HCEC 1CT (cell line): ENCODE results near the gene CHRD.
"Not testable (repeated sequence)": the region's sequence is repeated elsewhere in the genome, so short reads cannot be mapped to it uniquely, and the experiment has no call there.

ENCODE experiments used
- DNase-seq: peaks from one replicate; pipeline ENCODE4 v3.0.0-alpha.2; 2017

CHRD gene

GRCh38 chr3:184428561-184429175 is 48.8 kb downstream of the CHRD start:
- DNase-seq, result no peak

DNA sequence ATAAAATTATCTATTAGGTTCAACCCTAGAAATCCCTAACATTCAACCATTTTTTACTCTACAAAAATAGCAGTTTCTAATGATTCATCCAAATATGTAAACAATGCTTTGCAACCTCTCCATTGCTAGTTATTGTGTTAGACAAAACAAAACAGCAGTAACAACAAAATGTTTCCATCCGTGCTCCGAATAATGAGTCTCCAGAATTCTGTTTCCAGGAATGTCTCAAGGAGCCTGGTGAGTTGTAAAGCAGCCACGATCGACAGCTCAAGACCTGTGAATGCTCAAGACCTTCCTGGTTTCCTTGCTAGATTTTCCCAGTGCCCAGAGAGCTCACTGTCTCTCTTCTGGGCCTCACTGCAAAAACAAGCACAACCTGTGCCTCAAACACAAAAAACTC is 49.9 kb downstream of the CHRD start:
- no peak for DNase-seq

DNA sequence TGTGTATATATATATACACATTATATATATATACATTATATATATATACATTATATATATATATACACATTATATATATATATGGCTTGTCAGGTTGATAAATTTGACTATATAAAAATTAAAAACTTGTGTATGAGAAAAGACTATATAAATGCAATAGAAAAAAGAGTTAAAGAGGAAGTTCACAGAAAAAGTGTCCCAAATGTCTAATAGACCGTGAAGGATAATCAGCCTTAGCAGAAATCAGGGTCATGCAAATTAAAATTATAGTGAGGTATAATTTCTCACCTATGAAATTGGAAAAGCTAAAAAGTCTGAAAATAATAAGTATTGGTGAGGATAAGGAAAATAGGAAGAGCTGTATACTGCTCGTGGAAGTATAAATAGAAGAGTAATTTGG is 51.1 kb downstream of the CHRD start:
- no peak for DNase-seq

DNA sequence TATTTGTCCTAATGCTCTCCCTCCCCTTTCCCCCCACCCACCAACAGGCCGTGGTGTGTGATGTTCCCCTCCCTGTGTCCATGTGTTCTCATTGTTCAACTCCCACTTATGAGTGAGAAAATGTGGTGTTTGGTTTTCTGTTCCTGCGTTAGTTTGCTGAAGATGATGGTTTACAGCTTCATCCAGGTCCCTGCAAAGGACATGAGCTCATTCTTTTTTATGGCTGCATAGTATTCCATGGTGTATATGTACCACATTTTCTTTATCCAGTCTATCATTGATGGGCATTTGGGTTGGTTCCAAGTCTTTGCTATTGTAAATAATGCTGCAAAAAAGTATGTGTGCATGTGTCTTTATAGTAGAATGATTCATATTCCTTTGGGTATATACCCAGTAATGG is 53.3 kb downstream of the CHRD start:
- DNase-seq, result not testable (repeated sequence)

DNA sequence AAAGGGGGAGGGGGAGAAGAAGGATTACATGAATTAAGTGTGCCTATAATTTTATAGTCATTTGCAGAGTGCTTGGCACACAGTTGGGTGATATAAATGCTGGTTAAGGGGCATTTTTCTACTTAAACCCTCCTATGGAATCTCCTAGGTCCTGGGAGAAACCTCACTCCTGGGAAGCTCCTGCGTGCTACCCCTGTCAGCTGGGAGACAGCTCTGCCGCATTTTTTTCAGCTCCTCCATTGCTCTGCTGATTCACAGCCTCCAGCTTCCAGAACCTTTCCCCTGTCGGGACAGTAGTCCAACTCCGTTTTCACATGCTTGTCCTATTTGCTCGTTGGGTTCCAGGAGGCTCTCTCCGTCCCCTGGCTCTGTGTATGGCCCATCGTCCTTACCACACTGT is 59.2 kb downstream of the CHRD start:
- no peak for DNase-seq
